Astrocyte of the cerebellum (primary cell): Measurements from ENCODE around the gene MAGEH1.
A peak's percentile ranks its signal among the peaks of the same experiment; 100 is the strongest.
"Not testable (repeated sequence)": the region's sequence is repeated elsewhere in the genome, so short reads cannot be mapped to it uniquely, and the experiment has no call there.

Experiments used
- DNase-seq: peaks from one replicate; pipeline ENCODE4 v3.0.0-alpha.2; 2011; ENCODE audit warnings: low read depth
- H3K4me3 ChIP-seq: 2 replicates; pipeline ENCODE4 v1.5.1; 2011; ENCODE audit warnings: mild to moderate bottlenecking, low read depth, low read length, moderate library complexity
- in situ Hi-C: cut with HindIII; loops from 2 replicates; pipeline ENCODE4 v1.10.0; 2017; ENCODE audit warnings: low sequenced_read_pairs
- TF ChIP-seq, protein P1 (sequence below): IDR thresholded peaks from 2 replicates; pipeline ENCODE4 v1.5.1; 2012; ENCODE audit warnings: low read length, low read depth, moderate library complexity, mild to moderate bottlenecking; ENCODE audit errors: missing control alignments

MAGEH1 gene, protein sequence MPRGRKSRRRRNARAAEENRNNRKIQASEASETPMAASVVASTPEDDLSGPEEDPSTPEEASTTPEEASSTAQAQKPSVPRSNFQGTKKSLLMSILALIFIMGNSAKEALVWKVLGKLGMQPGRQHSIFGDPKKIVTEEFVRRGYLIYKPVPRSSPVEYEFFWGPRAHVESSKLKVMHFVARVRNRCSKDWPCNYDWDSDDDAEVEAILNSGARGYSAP

DNA sequence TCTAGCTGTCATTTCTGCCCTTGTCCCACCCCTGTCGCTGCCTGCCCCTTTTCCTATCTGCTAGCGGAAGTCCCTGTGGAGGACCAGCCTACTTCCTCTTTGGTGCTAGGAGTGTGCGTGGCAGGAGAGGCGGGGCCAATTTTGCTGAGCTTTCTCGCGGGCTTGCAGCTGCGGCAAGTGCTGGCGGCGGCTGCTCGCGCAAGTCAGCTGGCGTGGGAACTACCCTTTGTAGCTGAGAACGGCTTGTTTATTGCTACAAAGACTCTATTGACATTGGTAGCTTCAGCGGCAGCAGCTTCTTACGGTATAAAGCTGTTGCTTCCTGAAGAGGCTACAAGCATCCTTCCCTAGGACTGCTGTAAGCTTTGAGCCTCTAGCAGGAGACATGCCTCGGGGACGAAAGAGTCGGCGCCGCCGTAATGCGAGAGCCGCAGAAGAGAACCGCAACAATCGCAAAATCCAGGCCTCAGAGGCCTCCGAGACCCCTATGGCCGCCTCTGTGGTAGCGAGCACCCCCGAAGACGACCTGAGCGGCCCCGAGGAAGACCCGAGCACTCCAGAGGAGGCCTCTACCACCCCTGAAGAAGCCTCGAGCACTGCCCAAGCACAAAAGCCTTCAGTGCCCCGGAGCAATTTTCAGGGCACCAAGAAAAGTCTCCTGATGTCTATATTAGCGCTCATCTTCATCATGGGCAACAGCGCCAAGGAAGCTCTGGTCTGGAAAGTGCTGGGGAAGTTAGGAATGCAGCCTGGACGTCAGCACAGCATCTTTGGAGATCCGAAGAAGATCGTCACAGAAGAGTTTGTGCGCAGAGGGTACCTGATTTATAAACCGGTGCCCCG lies at the start of gene MAGEH1:
Gene MAGEH1 (plus strand): TSS at position 138 of the 843 bp plus-strand sequence. CDS start 248 bp downstream, at position 386.
- DNase-seq: peak; percentile 31
- H3K4me3 ChIP-seq: peak within 1 kb of the TSS; percentile 66
- TF ChIP-seq, protein P1, sequence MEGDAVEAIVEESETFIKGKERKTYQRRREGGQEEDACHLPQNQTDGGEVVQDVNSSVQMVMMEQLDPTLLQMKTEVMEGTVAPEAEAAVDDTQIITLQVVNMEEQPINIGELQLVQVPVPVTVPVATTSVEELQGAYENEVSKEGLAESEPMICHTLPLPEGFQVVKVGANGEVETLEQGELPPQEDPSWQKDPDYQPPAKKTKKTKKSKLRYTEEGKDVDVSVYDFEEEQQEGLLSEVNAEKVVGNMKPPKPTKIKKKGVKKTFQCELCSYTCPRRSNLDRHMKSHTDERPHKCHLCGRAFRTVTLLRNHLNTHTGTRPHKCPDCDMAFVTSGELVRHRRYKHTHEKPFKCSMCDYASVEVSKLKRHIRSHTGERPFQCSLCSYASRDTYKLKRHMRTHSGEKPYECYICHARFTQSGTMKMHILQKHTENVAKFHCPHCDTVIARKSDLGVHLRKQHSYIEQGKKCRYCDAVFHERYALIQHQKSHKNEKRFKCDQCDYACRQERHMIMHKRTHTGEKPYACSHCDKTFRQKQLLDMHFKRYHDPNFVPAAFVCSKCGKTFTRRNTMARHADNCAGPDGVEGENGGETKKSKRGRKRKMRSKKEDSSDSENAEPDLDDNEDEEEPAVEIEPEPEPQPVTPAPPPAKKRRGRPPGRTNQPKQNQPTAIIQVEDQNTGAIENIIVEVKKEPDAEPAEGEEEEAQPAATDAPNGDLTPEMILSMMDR: no peak
- in situ Hi-C loops: no loop called here

DNA sequence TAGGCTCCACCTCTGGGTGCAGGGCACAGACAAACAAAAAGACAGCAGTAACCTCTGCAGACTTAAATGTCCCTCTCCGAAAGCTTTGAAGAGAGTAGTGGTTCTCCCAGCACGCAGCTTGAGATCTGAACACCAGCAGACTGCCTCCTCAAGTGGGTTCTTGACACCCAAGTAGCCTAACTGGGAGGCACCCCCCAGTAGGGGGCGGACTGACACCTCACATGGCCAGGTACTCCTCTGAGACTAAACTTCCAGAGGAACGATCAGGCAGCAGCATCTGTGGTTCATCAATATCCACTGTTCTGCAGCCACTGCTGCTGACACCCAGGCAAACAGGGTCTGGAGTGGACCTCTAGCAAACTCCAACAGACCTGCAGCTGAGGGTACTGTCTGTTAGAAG lies 24.8 kb upstream of the MAGEH1 start:
- H3K4me3 ChIP-seq, DNase-seq, in situ Hi-C loops: not testable (repeated sequence)

DNA sequence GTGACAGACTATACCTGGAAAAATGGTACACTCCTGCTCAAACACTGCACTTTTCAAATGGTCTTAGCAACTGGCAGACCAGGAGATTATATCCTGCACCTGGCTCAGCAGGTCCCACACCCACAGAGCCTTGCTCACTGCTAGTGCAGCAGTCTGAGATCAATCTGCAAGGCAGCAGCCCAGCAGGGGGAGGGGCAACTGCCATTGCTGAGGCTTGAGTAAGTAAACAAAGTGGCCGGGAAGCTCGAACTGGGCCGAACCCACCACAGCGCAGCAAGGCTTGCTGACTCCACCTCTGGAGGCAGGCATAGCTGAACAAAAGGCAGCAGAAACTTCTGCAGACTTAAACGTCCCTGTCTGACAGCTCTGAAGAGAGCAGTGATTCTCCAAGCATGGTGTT lies 8.5 kb upstream of the MAGEH1 start:
- in situ Hi-C loops, DNase-seq, H3K4me3 ChIP-seq: not testable (repeated sequence)

DNA sequence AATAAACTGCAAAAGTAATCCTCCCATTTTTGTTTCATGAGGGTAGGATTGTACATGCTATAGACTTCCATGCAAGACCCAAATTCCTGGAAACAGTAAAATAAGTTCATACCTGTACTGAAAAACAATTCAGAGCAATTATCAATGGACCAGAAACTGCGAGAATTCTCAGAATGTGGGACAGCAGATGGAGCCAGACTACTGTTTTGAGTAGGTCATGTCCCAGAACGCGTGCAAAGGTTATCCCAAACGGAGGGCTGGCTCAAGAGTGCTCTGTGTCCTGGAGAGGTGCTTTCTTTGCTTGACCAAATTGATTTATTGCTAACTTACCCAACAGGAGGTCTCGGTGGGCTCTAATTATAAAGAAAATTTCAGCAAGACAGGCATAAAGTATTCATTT lies 1.7 kb upstream of the MAGEH1 start:
- no peak for DNase-seq
- TF ChIP-seq, protein P1: peak; percentile 18
- no peak overlapping the region for H3K4me3 ChIP-seq
- in situ Hi-C loops: no loop called here

DNA sequence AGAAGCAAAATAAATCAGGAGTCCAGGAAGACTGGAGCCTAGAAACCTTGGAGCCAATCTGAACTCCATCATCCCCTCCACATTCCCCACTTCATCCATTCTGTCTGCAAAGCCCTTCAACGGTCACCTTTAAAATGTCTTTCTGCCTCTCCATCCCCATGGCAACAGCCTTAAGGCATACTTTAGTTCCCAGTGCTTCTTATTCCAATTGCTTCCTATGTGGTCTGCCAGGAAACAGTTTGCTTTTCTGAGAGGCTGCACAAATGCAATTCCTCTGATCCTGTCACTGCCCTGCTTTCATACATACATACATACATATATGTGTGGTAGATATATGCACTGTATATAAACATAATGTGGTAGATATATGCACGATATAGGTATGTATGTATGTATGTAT lies 786 bp upstream of the MAGEH1 start:
- TF ChIP-seq, protein P1: no peak
- no peak overlapping the region for H3K4me3 ChIP-seq
- no peak for DNase-seq
- in situ Hi-C loops: no loop called here

DNA sequence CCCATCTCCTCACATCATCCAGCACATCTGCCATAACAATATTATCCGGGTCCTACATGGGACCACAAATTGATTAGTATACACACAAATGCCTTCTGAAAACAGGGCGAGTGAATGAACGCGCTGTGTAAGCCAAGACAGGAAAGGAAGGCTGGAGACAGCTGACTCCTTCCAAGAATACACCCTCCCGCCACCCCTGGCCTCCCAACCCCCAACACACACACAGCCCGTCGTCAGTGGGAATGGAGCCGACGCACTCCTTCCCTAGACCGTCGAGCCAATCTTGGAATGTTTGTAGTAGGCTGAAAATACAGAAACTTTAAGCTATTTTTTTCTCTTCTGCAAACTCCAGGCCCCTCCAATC lies 319 bp upstream of the MAGEH1 start:
- peak overlapping the region; percentile 66 for H3K4me3 ChIP-seq
- TF ChIP-seq, protein P1: no peak
- in situ Hi-C loops: no loop called here
- DNase-seq: no peak

DNA sequence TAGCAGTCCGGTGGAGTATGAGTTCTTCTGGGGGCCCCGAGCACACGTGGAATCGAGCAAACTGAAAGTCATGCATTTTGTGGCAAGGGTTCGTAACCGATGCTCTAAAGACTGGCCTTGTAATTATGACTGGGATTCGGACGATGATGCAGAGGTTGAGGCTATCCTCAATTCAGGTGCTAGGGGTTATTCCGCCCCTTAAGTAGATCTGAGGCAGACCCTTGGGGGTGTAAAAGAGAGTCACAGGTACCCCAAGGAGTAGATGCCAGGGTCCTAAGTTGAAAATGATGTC lies 852 bp downstream of the MAGEH1 start:
- no peak for DNase-seq
- peak overlapping the region; percentile 66 for H3K4me3 ChIP-seq
- TF ChIP-seq, protein P1: no peak
- in situ Hi-C loops: no loop called here

DNA sequence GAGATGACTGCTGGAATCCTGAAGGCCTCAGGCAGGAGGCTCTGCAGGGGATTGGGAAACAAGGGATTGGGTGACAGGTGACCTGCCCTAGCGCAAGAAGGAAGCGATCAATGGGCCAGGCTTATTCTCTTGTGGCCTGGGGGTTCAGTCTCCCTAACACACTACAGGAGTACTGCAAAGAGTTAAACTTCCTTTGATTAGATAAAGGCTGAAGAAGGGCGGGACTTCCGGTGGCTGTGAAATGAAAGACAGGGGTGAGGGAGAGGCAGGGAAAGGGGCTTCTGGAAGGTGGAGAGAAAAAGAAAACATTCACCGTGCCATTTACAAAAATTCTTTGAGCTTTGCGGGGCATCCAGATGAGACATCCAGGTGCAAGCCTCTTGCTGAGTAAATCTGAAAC lies 3.8 kb downstream of the MAGEH1 start:
- DNase-seq, in situ Hi-C loops, H3K4me3 ChIP-seq: not testable (repeated sequence)

DNA sequence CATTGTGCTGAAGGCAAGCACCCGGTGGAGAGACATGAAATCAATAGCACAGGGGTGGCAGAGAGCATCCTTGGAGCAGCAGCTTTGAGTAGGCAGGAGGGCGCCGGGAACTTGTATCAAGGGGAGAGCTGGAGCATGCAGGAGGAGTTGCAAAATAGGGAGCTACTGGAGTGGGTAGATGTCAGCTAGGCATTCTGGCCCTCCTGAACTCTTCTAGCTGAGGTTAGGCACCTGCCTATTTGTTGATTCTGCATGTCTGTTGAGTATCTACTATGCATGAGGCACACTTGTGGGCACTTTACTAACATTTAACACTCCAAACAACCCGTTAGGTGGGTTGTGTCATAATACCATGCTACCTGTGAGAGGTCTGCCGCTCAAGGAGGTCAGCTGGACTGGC lies 7.5 kb downstream of the MAGEH1 start:
- in situ Hi-C loops, DNase-seq, H3K4me3 ChIP-seq: not testable (repeated sequence)

DNA sequence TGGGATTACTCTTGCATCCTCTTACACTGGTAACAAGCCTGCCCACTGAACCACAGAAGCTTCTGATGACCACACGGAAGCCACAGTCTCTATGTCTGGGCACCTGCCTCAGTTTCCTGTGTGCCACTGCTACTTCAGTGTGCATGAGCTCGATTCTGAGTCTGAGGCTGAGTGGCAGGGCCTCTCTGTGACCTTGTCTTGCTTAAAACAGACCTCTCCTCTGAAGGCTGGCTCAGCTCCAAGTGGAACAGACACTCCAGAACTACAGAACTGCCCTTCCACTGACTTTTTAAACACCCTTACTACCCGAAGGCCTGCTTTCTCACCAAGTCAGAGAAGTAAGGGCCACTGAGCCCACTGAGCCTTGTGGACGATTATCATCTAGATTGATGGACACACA lies 8.0 kb downstream of the MAGEH1 start:
- DNase-seq, in situ Hi-C loops, H3K4me3 ChIP-seq: not testable (repeated sequence)

DNA sequence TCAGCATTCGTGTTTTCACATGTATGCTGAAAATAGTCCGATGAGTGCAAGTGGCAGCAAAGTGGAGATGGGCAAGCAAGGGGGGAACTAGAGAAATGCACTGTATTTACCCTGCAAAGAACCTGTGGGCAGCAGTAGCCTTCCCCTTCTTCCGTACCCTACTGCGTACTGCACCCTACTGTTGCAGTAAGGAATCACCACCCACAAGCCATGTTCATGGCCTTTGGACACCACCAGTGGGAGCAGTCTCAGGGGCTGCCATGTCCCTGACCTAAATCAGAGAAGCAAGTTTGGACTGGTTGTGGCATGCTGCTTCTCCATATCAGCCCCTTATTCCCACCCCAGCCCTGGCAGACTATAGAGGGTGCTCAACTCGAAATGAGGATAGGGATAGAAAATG lies 12.1 kb downstream of the MAGEH1 start:
- in situ Hi-C loops, H3K4me3 ChIP-seq: not testable (repeated sequence)

DNA sequence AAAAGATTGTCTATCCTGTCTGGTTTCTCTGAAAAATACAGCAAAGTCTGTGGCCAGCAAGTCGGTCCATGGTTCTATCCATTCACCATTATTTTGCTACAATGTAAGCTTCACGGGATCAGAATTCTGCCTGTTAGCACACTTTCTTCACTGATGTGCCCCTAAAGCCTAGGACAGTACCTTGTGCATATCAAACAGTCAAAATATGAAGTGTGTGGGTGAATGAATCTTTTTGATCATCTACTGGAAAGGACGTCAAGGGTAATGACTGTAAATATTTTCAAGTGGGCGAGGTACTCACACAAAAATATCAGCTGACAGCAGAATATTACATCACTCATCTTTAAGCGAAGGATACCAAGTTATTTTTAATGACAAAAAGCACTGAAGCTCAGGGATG lies 13.2 kb downstream of the MAGEH1 start:
- DNase-seq, H3K4me3 ChIP-seq, in situ Hi-C loops: not testable (repeated sequence)

More for the DNA sequence above, 12.1 kb downstream of the MAGEH1 start:
- not testable (repeated sequence) for DNase-seq
